ENCODE measurements around the gene GABRR1. TPM values are rescaled to one million over a fixed set of nuclear protein-coding genes. Genes with fewer than 3 reads are reported as not detected.
A peak's percentile ranks its signal among the peaks of the same experiment; 100 is the strongest.

The GABRR1 gene
- total and polyA plus RNA-seq, 2 donors (not counting 3 experiments of a cell fraction or from before 2014, with no cell fraction given): not detected

- FAIRE-seq (peak; percentile 65), DNase-seq (ENCODE audit: low read depth, low spot score) (peak; percentile 69)
- H3K9me1 ChIP-seq (replicated peaks; ENCODE audit: control insufficient read depth, extremely low read depth, insufficient read depth, low read length): no peaks in the 10 kb centered on the region
- H3K79me2 ChIP-seq (ENCODE audit: control insufficient read depth, insufficient read depth, low read length): no peaks in the 10 kb centered on the region
- no peak overlapping the region for H3K9ac ChIP-seq (replicated peaks; ENCODE audit: extremely low read depth, insufficient read depth, low read length)
- H3K4me3 ChIP-seq (replicated peaks in 1 of 3; ENCODE audit: insufficient read depth in 1 of 3, low read depth in 1 of 3, low read length in 3 of 3): no peak overlapping the region
- peak overlapping the region; percentile 49 for H3K27ac ChIP-seq (ENCODE audit: insufficient read depth, low read depth, low read length)
- no TSS peak for BruUV-seq (replicated peaks)
- dilution Hi-C loops (cut with MboI; ENCODE audit: extremely low pct_ligation_motif_present, low sequenced_read_pairs): no loop called here
- ChIA-PET CTCF (interaction anchor here (0.6 to 0.9 kb wide), 2 partner anchors 9 to 236 kb away, joined by 3 read pairs; no protein-coding TSS in a partner anchor), POLR2A (no interaction called here)
- no peak overlapping the region for H2AFZ ChIP-seq (ENCODE audit: low read depth, low read length)
- intact Hi-C loops (cut with micrococcal nuclease): loop anchor here (5.0 kb wide), 1 partner anchor 101 kb away; the partner anchor contains the start of gene UBE2J1
- H3K27me3 ChIP-seq (ENCODE audit: control insufficient read depth in 2 of 2, insufficient read depth in 2 of 2, low read length in 2 of 2): peaks cover 0 to under 1% of the 10 kb centered on the region in 2 experiments
- no peaks in the 10 kb centered on the region for H3K9me3 ChIP-seq (replicated peaks; ENCODE audit: control insufficient read depth, insufficient read depth, low read length)
- no peaks in the 10 kb centered on the region for H4K20me1 ChIP-seq (replicated peaks; ENCODE audit: control insufficient read depth, extremely low read depth, insufficient read depth, low read length)
- TF ChIP-seq POLR2AphosphoS5 (IDR thresholded peaks at IDR 0.05; ENCODE audit: insufficient read depth, low read depth, low read length) (no peak), POLR2A (IDR thresholded peaks at IDR 0.05; ENCODE audit: low read depth, low read length) (no peak), MAX (IDR thresholded peaks at IDR 0.05; ENCODE audit: insufficient read depth, insufficient read length) (no peak), GATA2 (IDR thresholded peaks at IDR 0.05; ENCODE audit: insufficient read depth, insufficient read length, low read depth, low read length) (peak; percentile 47), MYC (IDR thresholded peaks at IDR 0.05; ENCODE audit: low read depth, low read length) (no peak), FOS (IDR thresholded peaks at IDR 0.05; ENCODE audit: borderline replicate concordance, insufficient read depth, low read length) (peak; percentile 64), JUN (IDR thresholded peaks at IDR 0.05; ENCODE audit: borderline replicate concordance, insufficient read depth, insufficient read length, low read depth) (peak; percentile 77)
- H3K36me3 ChIP-seq (ENCODE audit: control insufficient read depth in 2 of 2, extremely low read depth in 1 of 2, insufficient read depth in 2 of 2, low read length in 2 of 2): no peaks in the 10 kb centered on the region
- peaks cover 24% of the 10 kb centered on the region for H3K4me1 ChIP-seq (ENCODE audit: control insufficient read depth, extremely low read depth, insufficient read depth, low read length)
- no peak overlapping the region for H3K4me2 ChIP-seq (ENCODE audit: insufficient read depth, low read length)
Measured at GRCh38 chr6:89251170-89251569, 34.0 kb upstream of the GABRR1 start.

- no peaks in the 10 kb centered on the region for H4K20me1 ChIP-seq (replicated peaks; ENCODE audit: control insufficient read depth, extremely low read depth, insufficient read depth, low read length)
- no peaks in the 10 kb centered on the region for H3K36me3 ChIP-seq (ENCODE audit: control insufficient read depth in 2 of 2, extremely low read depth in 1 of 2, insufficient read depth in 2 of 2, low read length in 2 of 2)
- no peaks in the 10 kb centered on the region for H3K79me2 ChIP-seq (ENCODE audit: control insufficient read depth, insufficient read depth, low read length)
- ChIA-PET CTCF (no interaction called here), POLR2A (no interaction called here)
- H3K4me2 ChIP-seq (ENCODE audit: insufficient read depth, low read length): no peak overlapping the region
- no TSS peak for BruUV-seq (replicated peaks)
- dilution Hi-C loops (cut with MboI; ENCODE audit: extremely low pct_ligation_motif_present, low sequenced_read_pairs) (no loop called here), intact Hi-C loops (cut with micrococcal nuclease) (loop anchor here (5.0 kb wide), 1 partner anchor 102 kb away; the partner anchor contains the start of gene UBE2J1)
- no peak overlapping the region for H3K9ac ChIP-seq (replicated peaks; ENCODE audit: extremely low read depth, insufficient read depth, low read length)
- no peak overlapping the region for H3K27ac ChIP-seq (ENCODE audit: insufficient read depth, low read depth, low read length)
- no peak overlapping the region for H3K4me3 ChIP-seq (replicated peaks in 1 of 3; ENCODE audit: insufficient read depth in 1 of 3, low read depth in 1 of 3, low read length in 3 of 3)
- no peak overlapping the region for H2AFZ ChIP-seq (ENCODE audit: low read depth, low read length)
- TF ChIP-seq MYC (IDR thresholded peaks at IDR 0.05; ENCODE audit: low read depth, low read length) (no peak), EZH2 (IDR thresholded peaks at IDR 0.05; ENCODE audit: borderline replicate concordance, low read depth, low read length, severe bottlenecking) (no peak), CTCF (IDR thresholded peaks at IDR 0.05; ENCODE audit: extremely low read depth in 1 of 2, insufficient read depth in 1 of 2, low read depth in 1 of 2, low read length in 2 of 2) (no peak), POLR2A (IDR thresholded peaks at IDR 0.05; ENCODE audit: low read depth, low read length) (no peak), FOS (IDR thresholded peaks at IDR 0.05; ENCODE audit: borderline replicate concordance, insufficient read depth, low read length) (no peak), POLR2AphosphoS5 (IDR thresholded peaks at IDR 0.05; ENCODE audit: insufficient read depth, low read depth, low read length) (no peak), GATA2 (IDR thresholded peaks at IDR 0.05; ENCODE audit: insufficient read depth, insufficient read length, low read depth, low read length) (no peak), JUN (IDR thresholded peaks at IDR 0.05; ENCODE audit: borderline replicate concordance, insufficient read depth, insufficient read length, low read depth) (no peak), MAX (IDR thresholded peaks at IDR 0.05; ENCODE audit: insufficient read depth, insufficient read length) (no peak)
- no peak for DNase-seq (ENCODE audit: low read depth, low spot score)
- H3K9me3 ChIP-seq (replicated peaks; ENCODE audit: control insufficient read depth, insufficient read depth, low read length): no peaks in the 10 kb centered on the region
- H3K27me3 ChIP-seq (ENCODE audit: control insufficient read depth in 2 of 2, insufficient read depth in 2 of 2, low read length in 2 of 2): peaks cover 6% of the 10 kb centered on the region in 2 experiments
- H3K4me1 ChIP-seq (ENCODE audit: control insufficient read depth, extremely low read depth, insufficient read depth, low read length): peaks cover 24% of the 10 kb centered on the region
- H3K9me1 ChIP-seq (replicated peaks; ENCODE audit: control insufficient read depth, extremely low read depth, insufficient read depth, low read length): no peaks in the 10 kb centered on the region
- no peak for FAIRE-seq
Measured at GRCh38 chr6:89250239-89250638, 33.1 kb upstream of the GABRR1 start.

Measured in endothelial cell of umbilical vein (primary cell).